ENCODE results near the gene CALN1.

CALN1 gene

GRCh38 chr7:72438491-72438890 lies 26.4 kb upstream of the CALN1 start:
- TF ChIP-seq SIN3A (IDR thresholded peaks at IDR 0.05; ENCODE audit: borderline replicate concordance, insufficient read depth, low read length) (no peak), REST (IDR thresholded peaks at IDR 0.05; ENCODE audit: insufficient read depth in 1 of 2, low read depth in 2 of 2, low read length in 2 of 2) (no peak), TAF1 (IDR thresholded peaks at IDR 0.05; ENCODE audit: borderline replicate concordance, insufficient read depth, low read length) (no peak), POLR2AphosphoS5 (IDR thresholded peaks at IDR 0.05; ENCODE audit: low read depth, low read length) (no peak), FOXP2 (optimal IDR thresholded peaks at IDR 0.05; ENCODE audit: borderline replicate concordance, extremely low read depth, extremely low read length, insufficient read depth) (no peak)

GRCh38 chr7:72437610-72438009 lies 25.5 kb upstream of the CALN1 start:
- TF ChIP-seq TAF1 (IDR thresholded peaks at IDR 0.05; ENCODE audit: borderline replicate concordance, insufficient read depth, low read length) (no peak), FOXP2 (optimal IDR thresholded peaks at IDR 0.05; ENCODE audit: borderline replicate concordance, extremely low read depth, extremely low read length, insufficient read depth) (no peak), SIN3A (IDR thresholded peaks at IDR 0.05; ENCODE audit: borderline replicate concordance, insufficient read depth, low read length) (no peak), REST (IDR thresholded peaks at IDR 0.05; ENCODE audit: insufficient read depth in 1 of 2, low read depth in 2 of 2, low read length in 2 of 2) (no peak), POLR2AphosphoS5 (IDR thresholded peaks at IDR 0.05; ENCODE audit: low read depth, low read length) (no peak)

- TF ChIP-seq FOXP2 (optimal IDR thresholded peaks at IDR 0.05; ENCODE audit: borderline replicate concordance, extremely low read depth, extremely low read length, insufficient read depth) = no peak
- TF ChIP-seq TAF1 (IDR thresholded peaks at IDR 0.05; ENCODE audit: borderline replicate concordance, insufficient read depth, low read length) = no peak
- TF ChIP-seq POLR2AphosphoS5 (IDR thresholded peaks at IDR 0.05; ENCODE audit: low read depth, low read length) = no peak
Measured at GRCh38 chr7:72437061-72437585, 25.0 kb upstream of the CALN1 start.

GRCh38 chr7:72435925-72436480 lies 23.9 kb upstream of the CALN1 start:
- TF ChIP-seq REST (IDR thresholded peaks at IDR 0.05; ENCODE audit: insufficient read depth in 1 of 2, low read depth in 2 of 2, low read length in 2 of 2) = no peak
- TF ChIP-seq FOXP2 (optimal IDR thresholded peaks at IDR 0.05; ENCODE audit: borderline replicate concordance, extremely low read depth, extremely low read length, insufficient read depth) = no peak
- no peak for TF ChIP-seq POLR2AphosphoS5 (IDR thresholded peaks at IDR 0.05; ENCODE audit: low read depth, low read length)
- no peak for TF ChIP-seq SIN3A (IDR thresholded peaks at IDR 0.05; ENCODE audit: borderline replicate concordance, insufficient read depth, low read length)
- no peak for TF ChIP-seq TAF1 (IDR thresholded peaks at IDR 0.05; ENCODE audit: borderline replicate concordance, insufficient read depth, low read length)

GRCh38 chr7:72435366-72435765 lies 23.2 kb upstream of the CALN1 start:
- TF ChIP-seq REST (IDR thresholded peaks at IDR 0.05; ENCODE audit: insufficient read depth in 1 of 2, low read depth in 2 of 2, low read length in 2 of 2) (no peak), POLR2AphosphoS5 (IDR thresholded peaks at IDR 0.05; ENCODE audit: low read depth, low read length) (no peak), FOXP2 (optimal IDR thresholded peaks at IDR 0.05; ENCODE audit: borderline replicate concordance, extremely low read depth, extremely low read length, insufficient read depth) (no peak), SIN3A (IDR thresholded peaks at IDR 0.05; ENCODE audit: borderline replicate concordance, insufficient read depth, low read length) (no peak), TAF1 (IDR thresholded peaks at IDR 0.05; ENCODE audit: borderline replicate concordance, insufficient read depth, low read length) (no peak)
